Prostate gland (tissue), 2 donors: ENCODE results near the gene TMCC1. TPM values are rescaled to one million over a fixed set of nuclear protein-coding genes. Genes with fewer than 3 reads are reported as not detected.
A peak's percentile ranks its signal among the peaks of the same experiment; 100 is the strongest.

Experiments used
- DNase-seq: peaks from one replicate; pipeline ENCODE4 v3.0.0-alpha.2; 2019; ENCODE audit warnings: low spot score
- H3K27ac ChIP-seq, 2 donors: fragments of 200-600 bp; sonication (generic); 2 replicates each; pipeline ENCODE4 v1.5.1; 2017 to 2019
- H3K27me3 ChIP-seq: fragments of 200-600 bp; sonication (generic); replicated peaks from 2 replicates; pipeline ENCODE4 v1.5.1; 2019; ENCODE audit not compliant: insufficient read depth
- H3K36me3 ChIP-seq, 2 donors: fragments of 200-600 bp; sonication (generic); 1 replicate in 1 of 2; 2 replicates in 1 of 2; pipeline versions ENCODE4 v1.5.1 to v1.8.1; 2017 to 2019
- H3K4me1 ChIP-seq: fragments of 200-600 bp; sonication (generic); replicated peaks from 2 replicates; pipeline ENCODE4 v1.5.1; 2019
- H3K4me3 ChIP-seq, 2 donors: fragments of 200-600 bp; sonication (generic); 2 replicates each; pipeline ENCODE4 v1.5.1; 2017 to 2019
- H3K9me3 ChIP-seq: fragments of 200-600 bp; sonication (generic); 2 replicates; pipeline ENCODE4 v1.5.1; 2017
- CTCF ChIP-seq, 4 experiments: fragments of 200-600 bp in 2 of 4; fragments of 450-650 bp in 2 of 4; sonication (generic) in 2 of 4; IDR thresholded peaks; 1 replicate in 3 of 4; 2 replicates in 1 of 4; pipeline ENCODE4 v1.5.1; 2016 to 2019; ENCODE audit warnings: antibody characterized with exemption in 4 of 4, mild to moderate bottlenecking in 2 of 4, moderate library complexity in 2 of 4
- POLR2A ChIP-seq: fragments of 450-650 bp; IDR thresholded peaks from one replicate; pipeline ENCODE4 v1.6.1; 2016; ENCODE audit warnings: antibody characterized with exemption, mild to moderate bottlenecking
- POLR2AphosphoS5 ChIP-seq: sonication (generic); formaldehyde crosslinking; IDR thresholded peaks from one replicate; pipeline ENCODE4 v1.6.1; 2017; ENCODE audit warnings: antibody characterized with exemption
- WGBS: methylation state at CpG from one replicate; pipeline ENCODE4 v1.1.5; 2018; 5-methylcytosine and 5-hydroxymethylcytosine counted together
- intact Hi-C: fragments of 100-400 bp; cut with DNase I; formaldehyde crosslinking; loops from one replicate; pipeline ENCODE4 v1.14.2; 2022
- total RNA-seq, 2 donors: library from RNA; depleted of rRNA; stranded (reverse); fragments of >200 nt; gene quantifications; one replicate each; pipeline ENCODE4 v1.1.0, GENCODE V29; 2016

TMCC1 gene
- total RNA-seq, 2 donors from 2014 or later = 27.6 to 43.9 TPM

- Histone ChIP-seq H3K36me3 (no peaks in the 10 kb centered on the region), H3K27me3 (no peaks in the 10 kb centered on the region), H3K4me1 (peaks cover 5% of the 10 kb centered on the region), H3K4me3 (peak overlapping the region in 1 of 2 donors; percentile 47), H3K9me3 (no peaks in the 10 kb centered on the region), H3K27ac (peak overlapping the region; percentile 87 to 94)
- 12% methylated on average over 9 of the region's 9 CpGs for WGBS
- DNase-seq = no peak
- TF ChIP-seq CTCF (IDR thresholded peaks at IDR 0.05) = no peak
- no peak for TF ChIP-seq POLR2A
- no peak for TF ChIP-seq POLR2AphosphoS5
- intact Hi-C loops = loop anchor here (10.0 kb wide), 1 partner anchor 197 kb away; no protein-coding TSS in a partner anchor
Observed at GRCh38 chr3:129628169-129628522, 265.4 kb downstream of the TMCC1 start.

GRCh38 chr3:129627350-129628168, 266.0 kb downstream of the TMCC1 start:
- intact Hi-C loops = loop anchor here (2.0 to 10.0 kb wide), 2 partner anchors 197 to 307 kb away; no protein-coding TSS in a partner anchor
- DNase-seq = peak; percentile 55
- TF ChIP-seq CTCF (IDR thresholded peaks at IDR 0.05) (peak; percentile 45 to 87 (median 76)), POLR2AphosphoS5 (no peak), POLR2A (no peak)
- 3% methylated on average over 38 of the region's 38 CpGs for WGBS
- H3K4me1 ChIP-seq = peaks cover 5% of the 10 kb centered on the region
- H3K4me3 ChIP-seq = peak overlapping the region; percentile 47 to 52
- H3K27me3 ChIP-seq = no peaks in the 10 kb centered on the region
- no peaks in the 10 kb centered on the region for H3K36me3 ChIP-seq
- no peaks in the 10 kb centered on the region for H3K9me3 ChIP-seq
- H3K27ac ChIP-seq = peak overlapping the region; percentile 87 to 94

- H3K27ac ChIP-seq = peak overlapping the region; percentile 87 to 94
- no peak for TF ChIP-seq POLR2AphosphoS5
- peak in 1 of 4 experiments; percentile 16 for TF ChIP-seq CTCF (IDR thresholded peaks at IDR 0.05)
- peak; percentile 73 for TF ChIP-seq POLR2A
- 3% methylated on average over 43 of the region's 49 CpGs for WGBS
- no peaks in the 10 kb centered on the region for H3K9me3 ChIP-seq
- no peaks in the 10 kb centered on the region for H3K36me3 ChIP-seq
- intact Hi-C loops = loop anchor here (2.0 to 10.0 kb wide), 2 partner anchors 198 to 308 kb away; no protein-coding TSS in a partner anchor
- no peaks in the 10 kb centered on the region for H3K27me3 ChIP-seq
- peak; percentile 72 for DNase-seq
- H3K4me1 ChIP-seq = peaks cover 5% of the 10 kb centered on the region
- peak overlapping the region; percentile 47 to 52 for H3K4me3 ChIP-seq
Observed at GRCh38 chr3:129626744-129627349, 266.7 kb downstream of the TMCC1 start.

GRCh38 chr3:129625072-129625874, 268.2 kb downstream of the TMCC1 start:
- H3K27me3 ChIP-seq = no peaks in the 10 kb centered on the region
- H3K4me1 ChIP-seq = peaks cover 5% of the 10 kb centered on the region
- H3K36me3 ChIP-seq = no peaks in the 10 kb centered on the region
- no peaks in the 10 kb centered on the region for H3K9me3 ChIP-seq
- TF ChIP-seq POLR2A = no peak
- no peak for TF ChIP-seq POLR2AphosphoS5
- no peak for TF ChIP-seq CTCF (IDR thresholded peaks at IDR 0.05)
- DNase-seq = no peak
- H3K27ac ChIP-seq = peak overlapping the region; percentile 7 to 19
- intact Hi-C loops = loop anchor here (10.0 kb wide), 1 partner anchor 200 kb away; no protein-coding TSS in a partner anchor
- no peak overlapping the region for H3K4me3 ChIP-seq
- WGBS = 87% methylated on average over 12 of the region's 12 CpGs
